Measurements from ENCODE around the gene AQP3.

DNA sequence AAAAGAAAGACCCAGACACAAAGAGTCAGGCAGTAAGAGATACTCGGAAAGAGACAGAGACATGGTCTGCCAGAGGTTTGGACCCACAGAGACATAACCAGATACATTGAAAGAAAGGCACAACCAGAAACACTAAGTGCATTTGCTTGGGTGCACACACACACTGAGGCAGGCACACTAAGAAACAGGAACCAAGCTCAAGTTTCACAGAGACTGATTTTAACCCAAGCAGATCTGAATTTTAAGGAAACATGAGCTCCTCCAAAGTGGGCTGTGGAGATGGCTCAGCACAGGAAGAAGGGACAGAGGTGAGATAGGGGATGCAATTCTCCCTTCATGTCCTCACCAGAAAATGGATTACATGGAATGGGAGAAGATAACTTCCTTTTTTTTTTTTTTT lies 9.5 kb downstream of the AQP3 start:
- no peak for TF ChIP-seq EZH2 (IDR thresholded peaks at IDR 0.05; ENCODE audit: borderline replicate concordance, low read depth, low read length, severe bottlenecking)
- TF ChIP-seq, protein P1, sequence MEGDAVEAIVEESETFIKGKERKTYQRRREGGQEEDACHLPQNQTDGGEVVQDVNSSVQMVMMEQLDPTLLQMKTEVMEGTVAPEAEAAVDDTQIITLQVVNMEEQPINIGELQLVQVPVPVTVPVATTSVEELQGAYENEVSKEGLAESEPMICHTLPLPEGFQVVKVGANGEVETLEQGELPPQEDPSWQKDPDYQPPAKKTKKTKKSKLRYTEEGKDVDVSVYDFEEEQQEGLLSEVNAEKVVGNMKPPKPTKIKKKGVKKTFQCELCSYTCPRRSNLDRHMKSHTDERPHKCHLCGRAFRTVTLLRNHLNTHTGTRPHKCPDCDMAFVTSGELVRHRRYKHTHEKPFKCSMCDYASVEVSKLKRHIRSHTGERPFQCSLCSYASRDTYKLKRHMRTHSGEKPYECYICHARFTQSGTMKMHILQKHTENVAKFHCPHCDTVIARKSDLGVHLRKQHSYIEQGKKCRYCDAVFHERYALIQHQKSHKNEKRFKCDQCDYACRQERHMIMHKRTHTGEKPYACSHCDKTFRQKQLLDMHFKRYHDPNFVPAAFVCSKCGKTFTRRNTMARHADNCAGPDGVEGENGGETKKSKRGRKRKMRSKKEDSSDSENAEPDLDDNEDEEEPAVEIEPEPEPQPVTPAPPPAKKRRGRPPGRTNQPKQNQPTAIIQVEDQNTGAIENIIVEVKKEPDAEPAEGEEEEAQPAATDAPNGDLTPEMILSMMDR (IDR thresholded peaks at IDR 0.05; ENCODE audit: borderline replicate concordance, extremely low read depth, low read length, poor library complexity, severe bottlenecking), result no peak

Measured in DND-41 (cell line).